CD4-positive, alpha-beta T cell treated with Interleukin-15 for 4 hours (primary cell): ENCODE data around the gene TNIP2.
"Not testable (repeated sequence)": the region's sequence is repeated elsewhere in the genome, so short reads cannot be mapped to it uniquely, and the experiment has no call there.

Source experiments
- DNase-seq: peaks from one replicate; pipeline ENCODE4 v3.0.0-alpha.2; 2020; ENCODE audit warnings: low spot score

TNIP2 gene

DNA sequence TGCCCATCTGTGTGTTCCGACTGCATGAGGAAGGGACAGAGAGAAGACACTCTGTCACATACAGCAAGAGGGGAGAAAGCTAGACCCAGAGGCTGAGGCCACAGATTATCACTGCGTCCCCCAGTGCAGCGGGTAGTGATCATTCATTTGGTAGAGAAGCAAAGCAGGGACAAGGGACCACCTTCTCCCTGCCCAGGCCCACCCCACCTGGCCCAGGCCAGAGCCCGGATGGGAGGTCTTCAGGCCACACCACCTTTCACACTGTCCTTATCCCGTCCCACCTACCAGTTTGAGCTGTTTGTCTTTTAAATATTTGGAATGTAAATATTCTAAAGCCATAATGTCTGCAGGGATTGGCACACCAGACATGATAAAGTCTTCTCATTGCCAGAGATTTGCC, 10.6 kb downstream of the TNIP2 start:
- no peak for DNase-seq

DNA sequence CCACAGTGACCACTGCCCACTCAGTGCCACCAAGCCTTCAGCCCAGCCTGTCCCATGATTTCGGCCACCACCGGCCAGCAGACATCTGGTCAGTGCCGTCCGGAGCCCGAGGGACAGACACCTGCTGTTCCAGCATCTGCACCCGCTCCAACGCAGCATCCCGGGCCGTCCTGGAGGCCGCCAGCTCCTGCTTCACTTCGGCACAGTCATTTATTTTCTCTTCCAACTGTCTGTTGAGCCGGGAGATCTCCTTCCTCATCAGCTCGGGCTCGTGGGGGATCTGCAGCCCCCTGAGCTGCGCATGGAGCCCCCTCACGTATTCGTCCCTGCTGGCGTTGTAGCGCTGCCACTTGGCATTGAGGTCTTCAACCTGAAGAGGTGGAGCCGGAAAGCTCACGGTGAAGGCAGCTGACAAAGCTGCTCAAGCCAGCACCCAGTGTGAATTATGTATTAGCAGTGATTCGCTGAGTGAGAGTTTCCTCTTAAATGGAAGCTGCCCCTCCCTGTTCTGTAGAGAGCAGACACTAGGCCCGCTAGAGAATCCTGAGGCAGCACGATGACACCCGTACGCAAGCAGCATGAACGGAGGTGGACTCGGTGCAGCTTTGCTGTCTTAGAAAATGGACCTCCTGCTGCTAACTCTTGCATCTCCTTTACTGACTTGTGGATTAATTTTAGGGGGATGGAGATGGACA, 11.4 kb downstream of the TNIP2 start:
- no peak for DNase-seq

DNA sequence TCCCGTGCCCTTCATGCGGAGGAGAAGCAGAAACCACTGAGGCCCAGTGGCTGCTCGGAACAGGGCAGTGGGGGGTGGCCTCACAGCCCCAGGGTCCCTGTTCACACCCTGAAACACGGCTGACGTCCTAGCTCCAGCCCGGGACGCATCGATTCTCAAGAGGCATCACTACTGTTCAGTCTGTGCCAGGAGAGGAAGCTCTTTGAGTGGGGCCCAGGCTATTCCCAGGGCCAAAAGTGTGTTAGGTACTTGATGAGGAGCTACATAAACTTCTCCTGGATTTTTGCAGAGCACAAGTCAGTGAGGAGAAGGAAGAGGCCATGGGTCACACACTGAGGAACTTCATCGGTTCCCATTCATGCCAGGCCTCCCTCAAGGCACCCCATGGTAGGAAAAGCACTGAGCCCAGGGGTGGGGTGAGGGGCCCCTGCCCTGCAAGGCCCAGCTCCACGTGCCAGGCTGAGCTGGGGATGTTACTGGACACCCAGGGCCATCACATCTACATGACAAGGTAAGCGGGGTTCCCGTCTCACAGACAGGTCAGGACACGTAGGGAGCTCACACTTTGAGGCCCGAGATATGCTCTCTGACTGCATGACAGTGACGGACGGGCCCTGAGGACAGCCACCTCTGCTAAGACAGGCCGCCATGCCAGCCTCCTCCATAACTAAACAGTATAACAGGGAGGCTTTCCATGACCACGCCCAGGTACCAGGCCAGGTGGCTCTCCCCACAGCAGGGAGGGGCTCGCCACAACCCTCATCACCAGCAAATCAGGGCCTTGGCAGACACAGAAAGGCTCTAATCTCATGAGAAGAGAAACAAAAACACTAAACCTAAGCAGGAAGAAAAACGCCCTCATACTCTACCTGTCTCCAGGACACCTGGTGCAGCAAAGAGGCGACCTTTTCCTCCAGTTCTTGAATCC, 12.4 kb downstream of the TNIP2 start:
- no peak for DNase-seq

DNA sequence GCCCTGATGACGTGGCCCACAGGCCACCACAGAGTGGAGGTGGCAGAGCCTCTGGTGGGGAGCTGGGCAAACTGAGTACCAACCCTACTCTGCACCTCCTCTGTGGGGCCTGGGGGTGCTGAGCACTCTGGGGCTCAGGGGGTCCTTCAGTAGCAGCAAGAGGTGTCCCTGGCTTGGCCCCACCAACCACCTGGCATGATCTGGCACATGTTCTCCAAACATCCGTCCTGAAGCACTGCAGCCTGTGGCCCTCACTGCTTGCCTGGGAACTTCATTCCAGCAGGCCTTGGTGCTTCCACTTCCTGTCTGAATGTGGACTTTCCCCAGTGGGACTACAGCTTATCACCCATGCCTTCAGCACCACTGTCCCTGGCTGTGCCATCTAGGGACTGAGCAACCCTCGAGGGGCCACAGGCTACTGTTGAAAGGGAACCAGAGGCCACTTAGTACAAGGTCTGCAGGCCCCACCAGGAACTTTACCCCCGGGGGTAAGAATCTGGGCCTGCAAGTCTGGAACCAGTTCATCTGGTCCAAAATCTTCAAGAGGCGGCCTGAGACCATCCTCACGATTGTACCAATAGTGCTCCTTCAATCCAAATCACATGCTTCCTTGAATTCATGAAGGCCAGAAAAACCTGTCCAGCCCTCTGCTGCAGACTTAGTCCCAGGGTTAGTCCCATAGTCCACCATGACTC, 13.2 kb downstream of the TNIP2 start:
- no peak for DNase-seq

DNA sequence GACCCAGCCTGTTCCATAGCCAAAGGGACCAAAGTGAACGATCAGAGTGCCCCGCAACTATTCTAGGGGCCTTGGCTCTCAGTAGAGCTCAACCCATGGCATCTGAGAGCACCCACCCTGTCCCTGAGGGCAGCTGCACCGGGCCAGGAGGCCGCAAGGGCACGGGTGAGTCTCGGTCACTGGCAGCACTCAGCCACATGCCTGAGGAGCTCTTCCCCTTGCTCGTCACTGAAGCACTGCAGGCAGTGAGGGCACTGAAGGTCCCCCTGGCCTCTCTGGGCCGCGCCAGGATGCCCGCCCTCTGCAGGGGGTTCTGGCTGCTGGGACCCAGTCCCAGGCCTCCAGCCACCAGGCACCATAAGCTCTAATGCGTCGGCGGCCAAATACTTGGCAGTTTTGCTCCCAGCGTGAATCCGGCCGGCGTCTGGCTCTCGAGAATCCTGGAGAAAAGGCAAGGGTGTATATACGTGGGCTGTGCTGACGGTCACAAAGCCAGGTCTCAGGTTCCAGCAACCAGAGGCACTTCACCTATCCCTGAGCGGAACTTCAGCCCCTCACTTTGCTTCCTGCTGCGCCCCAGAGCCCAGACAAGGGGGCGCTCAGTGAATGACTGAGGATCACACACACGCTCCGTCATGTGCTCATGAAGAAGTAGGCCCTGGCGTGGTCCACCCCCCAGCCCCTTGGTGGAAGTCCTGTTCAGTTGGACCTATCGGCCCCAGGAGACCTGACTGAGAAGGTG, 13.9 kb downstream of the TNIP2 start:
- DNase-seq: no peak

DNA sequence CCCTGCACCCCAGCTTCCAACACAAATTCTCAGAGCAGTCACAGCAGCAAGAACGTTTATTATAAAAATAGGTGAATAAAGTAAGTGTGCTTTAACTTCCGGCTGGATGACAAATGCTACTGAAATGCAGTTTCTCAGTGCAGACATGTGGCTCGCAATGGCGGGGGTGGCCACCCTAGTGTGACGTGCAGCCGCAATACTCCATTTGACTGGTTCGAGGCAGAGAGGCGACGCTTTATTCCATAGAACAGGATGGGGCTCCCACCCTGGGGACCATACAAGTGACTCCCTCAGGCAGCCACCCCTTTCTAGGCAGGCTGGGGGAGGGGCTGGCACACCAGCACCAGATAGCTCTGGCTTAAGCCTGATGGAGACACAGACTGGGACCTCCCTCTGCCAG, 14.5 kb downstream of the TNIP2 start:
- no peak for DNase-seq

DNA sequence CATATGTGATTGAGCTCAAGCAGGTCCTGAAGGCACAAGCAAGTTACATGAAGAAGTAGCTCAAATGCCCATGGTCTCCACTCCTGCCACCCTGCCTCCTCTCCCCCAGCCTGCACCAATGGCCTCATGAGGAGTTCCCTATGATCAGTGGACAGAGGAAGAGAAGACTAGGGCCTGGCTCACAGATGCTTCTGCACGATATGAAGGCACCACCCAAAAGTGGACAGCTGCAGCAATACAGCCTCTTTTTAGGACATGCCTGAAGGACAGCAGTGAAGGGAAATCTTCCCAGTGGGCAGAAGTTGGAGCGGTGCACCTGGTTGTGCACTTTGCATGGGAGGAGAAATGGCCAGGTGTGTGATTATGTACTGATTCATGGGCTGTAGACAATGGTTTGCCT, 17.8 kb downstream of the TNIP2 start:
- not testable (repeated sequence) for DNase-seq

DNA sequence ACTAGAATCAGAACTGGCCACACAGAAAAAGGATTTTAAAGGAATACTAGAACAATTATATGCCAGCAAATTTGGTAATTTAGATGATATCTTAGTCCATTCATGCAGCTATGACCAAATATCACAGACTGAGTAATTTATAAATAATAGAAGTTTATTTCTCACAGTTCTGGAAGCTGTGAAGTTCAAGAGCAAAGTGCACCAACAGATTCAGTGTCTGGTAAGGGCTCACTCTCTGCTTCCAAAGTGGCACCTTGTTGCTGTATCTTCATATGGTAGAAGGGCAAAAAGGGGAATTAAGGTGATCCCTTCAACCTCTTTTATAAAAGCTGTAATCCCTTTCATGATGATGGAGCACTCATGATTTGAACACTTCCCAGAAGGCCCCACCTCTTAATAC, 20.3 kb downstream of the TNIP2 start:
- no peak for DNase-seq

DNA sequence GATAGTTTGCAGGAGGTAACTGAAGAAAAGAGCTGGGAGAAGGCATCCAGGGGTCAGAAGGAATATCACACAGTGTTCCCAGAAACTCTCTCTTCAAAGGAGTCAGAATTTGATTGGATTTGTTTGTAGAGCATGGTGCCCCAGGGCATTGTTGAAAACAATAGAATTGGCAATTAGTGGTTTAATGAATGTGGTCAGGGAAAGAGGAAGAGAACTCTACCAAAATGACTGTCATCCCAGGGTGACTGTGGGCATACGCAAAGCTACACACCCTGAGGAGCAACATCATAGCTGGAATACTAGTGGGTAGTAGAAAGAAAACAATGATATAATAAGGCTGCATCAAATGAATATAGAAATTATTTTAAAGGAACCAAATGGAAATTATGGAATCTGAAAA, 21.5 kb downstream of the TNIP2 start:
- no peak for DNase-seq

DNA sequence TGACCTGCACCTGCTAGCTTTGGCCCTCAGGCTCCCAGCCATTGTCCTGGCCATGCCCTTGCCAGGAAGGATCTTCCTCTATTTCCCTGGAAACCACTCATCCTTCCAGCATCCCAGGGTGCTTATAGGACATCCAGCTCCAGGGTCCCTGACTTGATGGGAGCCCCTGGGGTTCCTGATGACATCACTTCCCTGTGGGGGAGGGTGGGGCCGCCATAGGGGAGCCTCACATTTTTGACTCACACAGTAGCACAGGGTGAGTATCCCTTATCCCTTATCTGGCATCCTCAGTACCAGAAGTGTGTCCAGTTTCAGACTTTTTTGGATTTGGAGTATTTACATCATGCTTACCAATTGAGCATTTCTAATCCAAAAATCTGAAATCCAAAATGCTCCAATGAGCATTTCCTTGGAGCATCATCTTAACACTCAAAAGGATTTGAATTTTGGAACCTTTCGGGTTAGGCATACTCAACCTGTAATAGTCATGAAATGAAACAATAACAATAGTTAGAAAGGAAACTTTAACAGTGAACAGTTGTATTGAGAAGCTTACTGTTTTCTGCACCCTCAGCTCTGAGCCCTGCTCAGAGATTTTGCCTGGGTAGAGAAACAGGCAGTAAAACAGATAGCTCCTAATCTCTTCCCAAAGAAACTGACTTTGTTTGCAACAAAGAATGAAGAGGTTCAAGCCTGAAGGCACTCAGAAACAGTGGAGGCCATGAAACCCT, 22.1 kb downstream of the TNIP2 start:
- no peak for DNase-seq

DNA sequence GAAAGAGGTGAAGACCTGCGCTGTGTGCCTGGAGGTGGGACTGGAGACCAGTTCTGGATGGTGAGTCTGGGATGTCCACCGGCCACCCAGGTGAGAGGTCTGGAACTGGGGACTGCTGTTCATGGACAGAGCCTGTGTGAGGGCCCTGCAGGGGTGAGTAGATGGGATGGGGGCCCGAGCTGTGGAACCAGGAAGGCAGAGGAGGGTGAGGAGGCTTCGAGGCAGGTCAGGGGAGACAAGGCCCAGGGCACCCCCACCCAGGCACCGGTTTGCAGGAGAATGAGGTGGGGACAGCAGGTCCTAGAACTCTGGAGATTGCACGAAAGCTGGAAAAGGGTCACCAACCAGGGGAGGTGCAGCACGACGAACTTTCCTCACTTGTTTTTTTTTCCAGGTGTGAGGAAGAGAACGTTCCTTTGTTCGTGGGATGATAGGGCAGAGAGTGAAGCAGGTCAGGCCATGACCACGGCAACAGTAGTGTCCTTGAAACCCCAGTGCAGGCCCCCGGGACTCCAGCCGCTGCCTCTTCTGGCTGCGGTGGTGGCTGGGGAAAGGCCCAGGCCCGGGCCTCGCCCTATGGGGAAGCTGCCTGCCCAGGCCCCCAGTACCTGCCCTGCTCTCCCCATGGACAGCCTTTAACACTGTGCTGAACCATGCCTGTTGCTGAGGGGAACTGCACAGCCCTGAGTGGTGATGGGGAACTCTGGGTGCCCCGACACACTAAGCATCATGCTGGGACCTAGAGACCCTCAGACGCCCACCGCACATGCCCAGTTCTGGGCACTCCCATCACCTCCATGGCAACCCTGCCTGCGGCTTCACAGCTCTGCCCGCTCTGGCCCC, 22.9 kb downstream of the TNIP2 start:
- no peak for DNase-seq

DNA sequence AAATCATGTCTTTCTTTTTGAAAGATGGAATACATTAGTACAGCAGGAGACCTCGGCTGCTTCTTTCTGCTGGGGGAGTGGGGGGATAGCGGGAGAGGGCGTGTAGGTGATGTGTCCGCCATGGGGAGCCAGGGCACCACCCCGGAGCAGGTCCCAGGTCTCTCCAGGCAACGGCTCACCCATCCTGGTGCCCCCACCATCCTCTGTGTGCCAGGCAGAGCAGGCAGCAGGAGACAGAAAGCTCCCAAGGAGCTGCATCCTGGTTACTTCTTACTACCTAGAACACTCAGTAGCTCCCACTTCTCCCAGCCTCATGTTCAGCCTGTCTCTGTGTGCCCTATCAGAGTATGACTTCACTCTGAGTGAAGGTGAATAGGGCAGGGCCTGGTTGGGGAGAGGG, 23.6 kb downstream of the TNIP2 start:
- DNase-seq: no peak

DNA sequence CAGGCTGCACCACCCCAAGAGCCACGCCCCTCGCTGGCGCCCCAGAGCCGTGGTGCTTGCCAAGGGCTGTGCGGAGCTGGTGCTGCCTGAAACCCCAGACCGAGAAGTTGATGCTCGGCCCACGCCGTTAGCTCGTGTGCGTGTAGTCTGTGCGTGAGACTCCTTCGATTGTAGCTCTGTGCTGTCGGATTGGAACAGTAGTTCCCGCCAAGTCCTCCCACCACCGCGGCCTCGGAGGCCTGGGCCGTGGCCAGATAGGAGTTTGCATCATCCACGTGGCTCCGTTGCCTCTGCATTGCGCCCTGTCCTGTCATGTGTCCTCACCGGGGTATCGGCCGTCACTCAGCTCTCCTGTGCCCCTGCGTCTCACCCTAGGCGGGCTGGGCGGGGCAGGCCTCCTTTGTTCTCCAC, 24.2 kb downstream of the TNIP2 start:
- DNase-seq: no peak

DNA sequence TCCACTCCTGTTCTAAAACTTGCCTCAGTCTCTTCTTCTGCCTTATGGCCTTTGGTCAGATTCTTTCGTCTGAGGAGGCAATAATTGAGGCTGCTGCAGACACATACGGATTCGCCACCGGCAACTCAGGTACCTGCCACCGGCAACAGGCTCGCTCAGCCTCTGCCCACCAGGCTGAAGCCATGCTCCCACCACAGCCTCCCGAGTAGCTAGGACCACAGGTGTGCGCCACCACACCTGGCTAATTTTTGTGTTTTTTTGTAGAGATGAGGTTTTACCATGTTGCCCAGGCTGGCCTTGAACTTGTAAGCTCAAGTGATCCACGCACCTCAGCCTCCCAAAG, 26.6 kb downstream of the TNIP2 start:
- DNase-seq: no peak

DNA sequence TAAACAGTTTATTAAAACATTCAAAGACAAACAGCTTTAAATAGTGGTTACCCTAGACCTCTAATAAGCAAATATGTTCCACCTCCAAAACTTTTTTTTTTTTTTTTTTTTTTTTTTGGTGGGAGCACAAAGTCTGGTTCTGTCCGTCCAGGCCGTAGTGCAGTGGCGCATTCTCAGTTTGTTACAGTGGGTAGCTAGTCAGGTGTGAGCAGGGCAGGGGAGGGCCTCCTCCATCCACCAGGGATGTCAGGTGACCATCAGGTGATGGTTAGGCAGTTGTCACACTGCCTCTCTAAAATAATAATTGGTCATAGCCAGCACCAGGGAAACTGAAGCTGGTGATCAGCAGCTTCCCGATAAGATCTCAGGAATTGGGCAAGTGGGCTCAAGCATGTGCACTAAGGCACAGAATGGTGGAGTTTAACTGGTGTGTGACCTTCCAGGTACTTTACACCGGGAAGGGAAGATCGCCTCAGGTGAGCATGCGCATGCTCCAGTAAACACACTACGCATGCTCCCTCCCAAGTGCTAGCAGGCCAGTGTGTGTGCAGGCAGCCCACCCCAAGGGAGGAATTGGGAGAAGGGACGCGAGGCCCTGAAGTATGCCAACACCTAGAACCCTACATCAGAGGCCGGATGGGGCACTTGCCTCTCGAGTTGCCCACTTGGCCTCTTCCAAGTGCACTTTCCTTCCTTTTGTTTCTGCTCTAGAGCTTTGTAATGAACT, 27.2 kb downstream of the TNIP2 start:
- DNase-seq: no peak

DNA sequence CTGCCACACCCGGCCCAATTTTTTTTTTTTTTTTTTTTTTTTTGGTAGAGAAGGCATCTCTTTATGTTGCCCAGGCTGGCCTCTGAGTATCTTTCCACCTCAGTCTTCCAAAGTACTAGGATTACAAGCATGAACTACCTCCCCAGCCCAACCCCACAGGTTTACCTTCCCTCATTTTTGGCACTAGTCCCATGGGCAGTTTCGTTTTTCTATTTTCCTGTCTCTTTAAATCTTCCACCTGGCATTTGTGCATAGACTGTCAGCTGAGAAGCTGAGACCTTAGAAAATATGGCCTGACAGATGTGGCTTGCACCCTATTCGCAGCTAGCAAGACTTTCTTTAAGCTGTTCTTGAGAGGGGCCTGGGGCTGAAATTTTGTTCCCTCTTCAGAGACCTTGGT, 27.9 kb downstream of the TNIP2 start:
- DNase-seq: no peak

DNA sequence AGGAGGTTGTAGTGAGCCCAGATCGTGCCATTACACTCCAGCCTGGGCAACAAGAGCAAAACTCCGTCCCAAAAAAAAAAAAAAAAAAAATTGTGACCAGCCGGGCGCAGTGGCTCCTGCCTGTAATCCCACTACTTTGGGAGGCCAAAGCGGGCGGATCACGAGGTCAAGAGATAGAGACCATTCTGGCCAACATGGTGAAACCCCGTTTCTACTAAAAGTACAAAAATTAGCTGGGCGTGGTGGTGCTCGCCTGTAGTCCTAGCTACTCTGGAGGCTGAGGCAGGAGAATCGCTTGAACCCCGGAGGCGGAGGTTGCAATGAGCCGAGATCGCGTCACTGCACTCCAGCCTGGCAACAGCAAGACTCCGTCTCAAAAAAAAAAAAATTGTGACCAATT, 29.3 kb downstream of the TNIP2 start:
- DNase-seq: not testable (repeated sequence)

DNA sequence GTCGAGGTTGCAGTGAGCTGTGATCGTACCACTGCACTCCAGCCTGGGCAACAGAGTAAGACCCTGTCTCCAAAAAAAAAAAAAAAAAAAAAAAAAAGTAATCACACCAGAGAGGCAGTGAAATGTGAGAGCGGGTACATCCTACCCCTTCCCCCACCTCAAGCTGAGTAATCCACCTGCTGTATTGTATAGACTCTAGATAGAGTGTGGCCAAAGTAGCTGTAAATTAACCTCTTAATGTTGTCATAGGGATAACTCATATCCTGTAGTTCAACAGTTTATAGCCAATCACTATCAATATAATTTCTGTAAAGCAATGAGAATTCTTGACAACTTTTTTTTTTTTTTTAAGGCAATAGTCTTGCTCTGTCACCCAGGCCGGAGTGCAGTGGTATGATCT, 30.8 kb downstream of the TNIP2 start:
- DNase-seq: no peak

DNA sequence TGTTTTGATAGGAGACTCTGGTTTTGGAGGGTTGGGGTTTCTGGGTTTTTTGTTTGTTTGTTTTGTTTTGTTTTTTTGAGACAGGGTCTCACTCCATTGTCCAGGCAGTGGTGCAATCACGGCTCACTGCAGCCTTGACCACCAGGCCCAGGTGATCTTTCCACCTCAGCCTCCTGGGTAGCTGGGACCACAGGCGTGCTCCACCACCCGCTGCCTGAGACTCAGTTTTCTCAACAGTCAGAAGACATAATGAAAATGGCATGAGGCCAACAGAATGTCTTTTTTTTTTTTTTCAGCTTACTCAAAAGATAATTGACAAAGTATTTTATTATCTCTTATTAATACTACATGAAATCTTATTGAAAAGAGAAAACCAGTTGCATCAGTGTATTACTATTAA, 32.4 kb downstream of the TNIP2 start:
- no peak for DNase-seq

DNA sequence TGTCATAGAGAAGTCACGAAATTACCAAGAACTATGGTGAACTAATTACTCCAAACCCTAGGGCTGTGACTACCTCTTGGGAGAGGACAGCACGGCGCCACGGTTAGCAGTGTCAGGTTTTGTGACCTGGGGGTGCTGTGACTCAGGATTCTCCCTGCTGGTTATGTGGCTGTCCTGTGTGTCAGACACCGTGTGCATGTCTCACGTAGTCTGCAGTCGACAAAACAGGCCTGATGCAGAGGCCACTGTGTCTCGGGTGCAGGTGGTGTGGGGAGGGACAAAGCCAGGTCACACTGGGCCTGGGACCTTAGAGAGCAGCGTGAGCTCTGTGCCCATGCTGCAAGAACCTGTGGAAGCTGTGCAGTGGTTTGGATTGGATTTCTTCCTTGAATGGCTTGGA, 34.1 kb downstream of the TNIP2 start:
- no peak for DNase-seq
